GM12892 (cell line): ENCODE data around the gene KLHL12.

ENCODE experiments used
- POLR2A ChIP-seq: IDR thresholded peaks from 2 replicates; pipeline ENCODE4 v1.6.1; 2011; ENCODE audit warnings: low read depth, low read length, control low read depth
- POLR2AphosphoS5 ChIP-seq: IDR thresholded peaks from 2 replicates; pipeline ENCODE4 v1.6.1; 2011; ENCODE audit warnings: low read depth, low read length, control low read depth
- TAF1 ChIP-seq: IDR thresholded peaks from 2 replicates; pipeline ENCODE4 v1.6.1; 2011; ENCODE audit warnings: low read depth, mild to moderate bottlenecking, control low read depth, low read length, borderline replicate concordance

GRCh38 chr1:202861420-202862132 lies 65.5 kb downstream of the KLHL12 start:
- TF ChIP-seq POLR2AphosphoS5 (no peak), POLR2A (no peak), TAF1 (no peak)
